Measurements from ENCODE around the gene GLS.
"Not testable (repeated sequence)": the region's sequence is repeated elsewhere in the genome, so short reads cannot be mapped to it uniquely, and the experiment has no call there.

The GLS gene

DNA sequence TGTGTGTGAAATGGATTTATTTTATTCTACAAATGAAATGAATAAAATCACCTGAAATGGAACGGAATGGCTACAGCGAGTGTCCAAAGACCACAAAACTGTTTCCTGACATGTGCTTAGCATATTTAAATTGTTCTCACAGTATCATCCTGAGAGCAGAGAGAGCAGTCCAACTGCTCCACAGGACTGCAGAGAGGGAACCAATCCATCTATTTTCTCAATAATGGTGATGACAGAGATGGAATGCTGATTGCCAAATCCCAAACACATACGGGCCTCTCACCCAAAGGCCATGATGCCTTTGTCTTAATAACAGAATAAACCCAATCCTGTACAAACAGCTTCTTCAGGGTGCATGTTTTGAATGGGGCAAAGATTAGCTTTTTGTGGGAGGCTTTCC is 92.2 kb downstream of the GLS start:
- no peak for DNase-seq (ENCODE audit: low spot score)

DNA sequence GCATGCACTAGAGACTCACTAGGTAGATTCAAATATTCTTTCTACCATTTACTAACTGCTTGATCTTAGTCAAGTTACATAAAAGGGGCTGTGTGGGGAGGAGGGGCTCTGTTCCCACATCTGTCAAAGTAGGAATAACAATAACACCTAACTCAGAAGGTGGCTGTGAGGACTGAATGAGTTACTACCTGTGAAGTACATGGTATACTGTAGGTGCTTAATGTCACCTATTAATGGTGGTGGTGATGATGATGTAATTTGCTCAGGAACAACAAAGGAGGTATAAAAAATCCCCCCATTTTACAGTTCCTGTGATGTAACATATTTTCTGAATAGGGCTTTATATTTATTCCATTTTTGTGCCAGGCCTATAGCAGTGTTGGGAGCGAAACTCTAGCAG is 92.6 kb downstream of the GLS start:
- no peak for DNase-seq (ENCODE audit: low spot score)

DNA sequence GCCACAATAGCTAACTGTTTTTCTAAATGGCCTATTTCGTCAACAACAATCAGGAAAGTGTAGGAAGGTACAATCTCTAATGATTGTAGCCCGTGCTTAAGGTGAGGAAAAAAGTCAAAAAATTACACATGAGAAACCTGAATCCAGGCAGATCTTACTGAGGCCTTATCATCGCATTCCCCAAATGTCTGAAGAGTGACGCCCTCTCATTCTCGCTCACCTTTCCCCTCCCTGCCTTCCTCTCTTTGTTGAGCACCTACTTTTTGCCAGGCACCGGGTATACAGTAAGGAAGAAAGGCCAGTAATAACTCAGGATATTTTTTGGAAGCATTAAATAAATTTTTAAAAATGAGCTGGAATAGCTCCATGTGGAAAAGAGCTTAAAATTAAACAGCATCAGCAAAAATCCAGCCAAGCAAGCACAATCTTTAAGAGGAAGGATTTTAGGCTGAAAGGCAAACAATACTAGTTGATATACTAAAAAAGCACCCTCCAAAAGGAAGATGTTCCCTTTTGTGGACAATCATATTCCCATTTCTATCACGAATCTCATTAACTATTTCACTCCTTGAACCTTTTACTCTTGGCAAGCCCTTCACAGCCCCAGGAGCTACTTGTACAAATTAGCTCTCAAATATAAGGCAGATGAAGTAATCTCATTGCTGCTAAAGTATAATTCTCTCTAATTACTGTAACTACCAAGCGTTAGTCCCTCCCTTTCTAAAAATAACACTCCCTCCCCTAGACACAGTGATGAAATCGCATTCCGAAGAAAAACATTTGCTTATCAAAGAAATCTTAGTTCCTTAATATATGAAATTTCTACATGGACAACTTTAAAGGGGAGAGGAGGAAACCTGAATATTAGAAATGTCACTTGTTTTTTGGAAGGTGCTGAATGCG is 93.4 kb downstream of the GLS start:
- no peak for DNase-seq (ENCODE audit: low spot score)

DNA sequence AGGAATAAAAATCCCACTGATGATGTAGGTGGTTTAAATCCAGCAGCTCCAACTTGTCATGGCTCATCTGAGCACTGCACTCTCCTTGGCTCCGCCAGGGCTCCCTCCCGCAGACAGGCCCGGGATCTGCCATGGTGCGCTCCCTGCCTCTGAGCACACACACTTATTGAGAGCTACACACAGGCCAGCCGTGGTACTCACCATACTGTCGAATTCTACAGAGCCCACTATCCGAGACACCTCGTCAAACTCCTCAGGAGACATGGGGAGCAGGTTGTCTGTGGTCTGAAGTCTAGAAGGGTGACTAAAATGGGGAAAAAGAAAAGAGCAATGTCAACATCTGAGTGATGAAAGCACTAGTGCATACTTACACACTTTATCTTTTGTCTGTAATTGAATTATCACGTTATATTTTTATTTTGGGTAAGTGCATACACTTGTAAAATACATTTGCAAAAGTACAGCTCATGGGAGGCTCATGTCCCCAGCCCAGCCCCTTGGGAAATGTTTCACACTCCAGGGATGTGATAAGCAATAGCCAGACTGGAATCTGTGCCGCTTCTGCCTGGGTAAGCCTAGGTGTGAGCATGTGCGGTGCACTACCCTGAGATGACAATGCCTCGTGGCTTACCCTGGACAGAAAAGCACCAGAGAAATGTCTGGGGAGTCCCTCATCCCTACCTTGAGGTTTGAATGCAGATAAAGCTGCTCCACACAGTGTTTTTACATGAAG is 94.2 kb downstream of the GLS start:
- no peak for DNase-seq (ENCODE audit: low spot score)

DNA sequence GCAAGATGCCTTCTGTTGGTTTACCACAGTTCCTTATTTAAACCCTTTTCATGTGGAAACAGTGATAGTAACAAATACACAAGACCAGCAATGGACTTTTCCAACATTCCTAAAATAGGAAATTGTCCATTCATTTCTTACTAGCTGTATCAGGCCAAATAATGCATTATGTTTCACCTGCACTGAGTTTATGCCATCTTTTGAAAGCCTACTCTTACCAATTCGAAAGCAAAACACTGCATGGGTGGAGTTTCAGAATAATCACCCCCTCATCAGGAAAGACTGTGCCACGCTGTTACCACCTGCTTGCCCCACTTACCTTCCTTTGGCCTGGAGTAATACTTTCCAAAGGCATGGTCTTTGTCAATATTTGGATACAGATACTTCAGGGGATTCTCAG is 95.9 kb downstream of the GLS start:
- no peak for DNase-seq (ENCODE audit: low spot score)

DNA sequence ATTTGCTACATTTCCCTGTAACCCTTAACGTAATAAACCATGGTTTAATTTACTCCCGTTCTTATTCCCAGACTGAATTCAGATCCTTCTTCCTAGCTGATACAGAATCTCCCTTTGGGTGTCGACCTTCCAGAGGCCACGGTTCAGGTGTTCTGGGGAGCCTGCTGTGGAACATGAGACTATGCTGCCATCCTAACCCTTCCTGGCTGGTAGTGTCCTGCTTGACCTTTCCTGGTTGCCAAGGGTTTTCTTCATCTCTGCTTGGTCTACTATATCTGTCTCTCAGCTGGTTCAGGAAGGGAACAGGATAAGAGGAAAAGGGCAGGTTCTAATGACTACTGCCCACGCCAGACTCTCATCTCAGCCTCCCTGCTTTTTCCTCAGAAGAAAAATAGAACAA is 96.9 kb downstream of the GLS start:
- DNase-seq (ENCODE audit: low spot score) = no peak

DNA sequence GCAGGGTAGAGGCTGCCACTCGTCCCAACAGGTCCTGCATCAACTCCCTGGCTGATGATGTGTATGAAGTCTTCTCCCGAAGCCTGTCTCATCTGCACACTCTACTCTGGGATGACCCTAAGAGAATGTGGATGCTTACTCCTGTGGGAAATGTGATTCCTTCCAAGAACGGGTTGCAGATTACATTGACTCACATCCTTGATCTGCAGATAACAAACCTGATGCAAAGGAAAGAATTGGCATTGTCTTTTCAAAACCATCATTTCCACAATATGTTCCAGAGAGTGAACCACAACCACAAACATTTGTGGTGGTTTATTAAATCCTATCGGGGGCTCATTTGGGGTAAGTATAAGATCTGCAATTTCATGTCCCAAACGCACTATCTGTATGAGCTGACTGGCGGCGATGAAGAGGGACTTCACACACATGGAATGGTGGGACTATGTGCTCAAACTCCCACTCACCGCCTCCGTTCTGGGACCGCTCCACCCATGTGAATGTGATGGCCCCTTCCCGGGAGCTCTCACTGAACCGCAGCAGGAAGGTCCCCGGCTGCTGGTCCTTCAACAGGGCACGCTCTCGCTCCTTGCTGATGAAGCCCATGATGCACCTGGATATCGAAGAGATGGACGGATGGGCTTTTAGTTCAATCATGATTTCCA is 97.9 kb downstream of the GLS start:
- DNase-seq (ENCODE audit: low spot score) = no peak

DNA sequence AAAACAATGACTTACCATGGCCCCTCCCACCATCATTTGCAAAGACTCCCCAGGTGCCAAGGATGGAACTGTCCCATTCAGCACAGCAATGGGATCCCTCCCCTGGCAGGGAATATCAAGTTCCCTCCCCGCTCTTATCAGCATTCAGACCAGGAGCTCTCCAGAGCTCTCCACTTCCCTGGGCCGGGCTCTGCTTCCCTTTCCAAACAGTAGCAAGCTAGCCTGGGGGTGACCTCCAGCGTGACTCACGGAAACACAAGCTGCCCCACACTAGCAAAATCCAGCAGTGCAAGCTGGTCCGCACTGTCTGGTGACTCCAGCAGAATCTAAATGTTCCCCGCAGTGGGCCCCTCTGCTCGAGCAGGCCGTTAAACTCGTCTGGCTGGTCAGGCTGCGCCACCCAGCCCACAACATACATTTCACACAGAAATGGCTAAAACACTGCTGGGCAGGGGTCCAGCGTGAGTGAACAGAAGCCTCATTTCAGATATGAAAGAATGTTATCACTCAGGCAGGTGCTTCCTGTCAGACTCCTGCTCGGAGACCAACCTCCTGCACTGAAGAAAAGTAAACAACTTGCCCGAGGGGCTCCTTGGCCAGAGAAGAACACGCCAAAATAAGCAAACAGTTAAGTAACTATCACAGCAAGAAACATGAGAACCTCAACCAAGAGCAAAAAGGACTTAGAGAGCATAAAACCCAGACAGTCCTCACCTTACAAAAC is 99.4 kb downstream of the GLS start:
- DNase-seq (ENCODE audit: low spot score) = no peak

DNA sequence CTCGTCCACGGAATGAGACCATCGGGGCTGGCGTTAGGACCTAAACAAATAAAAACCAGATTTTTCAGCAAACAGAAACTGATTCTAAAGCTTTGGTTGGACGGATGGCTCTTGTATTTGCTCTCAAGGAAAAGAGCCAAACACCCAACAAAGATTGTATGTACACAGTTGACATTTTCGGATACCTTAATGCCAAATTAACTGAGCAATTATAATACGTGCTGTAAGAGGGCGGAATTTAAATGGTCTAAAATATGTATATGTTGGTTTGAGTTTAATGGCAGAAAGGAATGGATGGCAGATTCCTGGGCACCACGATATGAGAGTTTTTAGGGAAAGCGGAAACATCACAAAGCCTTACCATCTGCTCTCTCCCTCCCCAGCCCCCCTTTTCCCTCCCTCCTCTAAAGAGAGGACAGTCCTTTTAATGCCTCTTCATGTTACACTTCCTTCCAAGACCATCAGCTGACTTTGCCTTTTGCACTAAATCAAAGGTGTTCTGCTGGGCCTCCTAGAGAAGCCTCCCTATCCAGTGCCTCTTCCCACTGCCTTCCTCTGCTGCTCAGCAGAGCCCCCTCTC is 100.1 kb downstream of the GLS start:
- no peak for DNase-seq (ENCODE audit: low spot score)

DNA sequence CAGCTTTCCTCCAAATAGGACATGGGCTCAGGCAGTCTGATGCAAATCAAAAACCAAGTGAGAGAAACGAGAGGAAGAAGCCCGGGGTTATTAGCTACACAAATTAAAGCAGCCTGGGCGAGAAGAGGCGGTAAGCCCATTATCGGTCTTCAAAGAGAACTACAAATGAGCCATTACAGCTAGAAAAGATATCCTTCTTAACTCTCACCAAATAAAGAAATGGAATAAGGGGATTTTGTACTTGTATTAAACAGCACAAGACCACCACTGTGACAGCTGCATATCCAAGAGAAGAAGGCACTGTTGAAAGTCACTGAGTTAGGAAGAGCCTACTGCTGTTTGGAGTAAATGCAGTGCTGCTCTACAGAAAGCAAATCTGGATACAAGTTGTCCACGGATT is 100.7 kb downstream of the GLS start:
- no peak for DNase-seq (ENCODE audit: low spot score)

DNA sequence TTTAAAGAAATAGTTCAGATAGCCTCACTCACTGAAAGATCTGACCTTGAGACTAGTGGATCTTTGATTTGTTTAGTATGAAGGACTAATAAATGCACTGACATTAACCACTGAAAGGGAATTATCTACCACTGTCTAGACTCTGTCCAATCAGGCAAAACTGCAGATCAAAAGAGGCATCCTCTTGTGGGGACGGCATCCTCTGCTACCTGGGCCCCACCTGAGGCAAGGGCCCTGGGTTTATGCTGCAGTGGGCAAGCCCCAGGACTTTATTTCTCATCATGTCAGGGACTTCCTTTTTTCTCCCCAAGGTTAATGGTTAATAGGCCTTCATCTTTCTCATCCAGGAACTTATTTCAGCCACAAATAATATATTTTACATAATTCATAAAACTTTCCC is 101.1 kb downstream of the GLS start:
- no peak for DNase-seq (ENCODE audit: low spot score)

DNA sequence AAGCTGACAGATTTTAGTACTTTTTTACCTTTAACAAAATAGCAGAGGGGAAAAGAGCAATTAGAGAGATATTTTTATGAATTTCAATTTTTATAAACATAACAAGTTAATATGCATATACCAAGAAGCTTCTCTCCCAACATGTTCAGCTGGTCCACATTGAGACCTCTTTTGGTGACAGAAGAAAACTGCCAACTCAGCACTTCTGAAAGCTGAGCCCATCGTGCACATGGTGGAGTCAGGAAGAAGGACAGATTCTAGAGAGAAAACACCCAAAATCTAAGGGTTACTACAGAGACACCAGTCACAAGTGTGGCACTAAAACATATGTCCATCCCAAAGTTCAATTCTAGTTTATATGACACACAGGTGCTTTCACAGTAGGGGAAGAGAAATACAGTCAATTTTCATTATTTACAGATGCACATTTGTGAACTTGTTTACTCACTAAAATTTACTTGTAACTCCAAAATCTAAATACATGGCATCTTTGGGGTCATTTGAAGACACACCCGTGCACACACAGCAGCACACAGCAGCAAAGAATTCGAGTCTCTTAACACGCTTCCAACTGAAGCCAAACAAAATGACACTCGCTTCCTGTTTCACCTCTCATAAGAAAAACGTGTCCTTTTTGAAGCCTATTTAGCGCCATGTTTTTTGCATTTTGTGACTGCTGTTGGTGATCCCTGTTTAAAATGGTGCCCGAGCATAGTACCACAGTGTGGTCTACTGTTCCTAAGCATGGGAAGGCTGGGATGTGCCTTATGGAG is 101.8 kb downstream of the GLS start:
- no peak for DNase-seq (ENCODE audit: low spot score)

DNA sequence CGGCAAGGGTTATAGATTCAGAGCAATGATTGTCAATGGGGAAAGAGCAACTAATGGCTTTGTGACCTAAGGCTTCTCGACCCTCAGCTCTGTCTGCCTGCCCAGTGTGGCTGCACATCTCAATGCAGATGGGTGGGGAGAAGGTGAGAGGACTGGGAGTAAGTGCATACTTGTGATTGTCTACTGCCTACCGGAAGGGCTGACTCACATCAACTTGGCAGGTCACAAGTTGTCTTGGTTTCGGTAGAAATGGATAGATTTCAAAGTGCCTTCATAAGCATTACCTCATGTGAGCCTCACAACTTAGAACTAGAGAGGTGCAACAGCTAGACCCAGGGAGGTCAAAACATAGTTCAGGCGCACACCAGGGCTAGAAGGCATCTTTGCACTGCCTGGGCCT is 104.0 kb downstream of the GLS start:
- no peak for DNase-seq (ENCODE audit: low spot score)

DNA sequence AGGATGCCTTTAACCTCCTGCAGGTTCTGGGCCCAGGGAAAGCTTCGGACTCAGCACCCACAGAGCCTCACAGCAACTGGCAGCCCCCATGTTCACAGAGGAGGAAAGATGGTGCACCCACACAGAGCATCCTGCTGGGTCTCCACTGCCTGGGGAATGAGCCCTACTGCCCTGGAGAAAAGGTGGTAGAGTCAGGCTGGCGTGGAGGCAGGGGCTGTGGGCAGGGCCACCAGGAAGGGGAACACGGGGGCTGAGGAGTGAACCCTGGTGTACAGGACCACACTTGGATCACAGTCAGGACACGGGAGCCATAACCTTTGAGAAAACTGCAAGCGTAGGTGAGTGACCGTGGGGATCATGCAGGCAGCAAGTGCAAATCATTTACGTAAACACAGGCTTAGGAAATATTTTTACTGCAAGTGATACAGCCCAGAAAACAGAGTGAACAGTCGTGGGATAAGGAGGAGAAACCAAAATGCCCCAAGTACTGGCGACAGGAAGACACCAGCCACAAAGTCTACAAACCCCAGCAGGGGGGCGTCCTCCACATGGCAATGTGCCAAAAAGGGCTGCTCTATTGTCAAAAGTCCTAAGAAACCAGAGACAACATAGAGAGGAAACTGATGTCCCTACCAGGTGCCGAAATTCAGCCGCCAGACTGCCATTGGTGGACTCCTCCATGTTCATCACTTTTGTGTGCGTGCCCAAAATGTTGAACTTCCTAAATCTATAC is 105.8 kb downstream of the GLS start:
- DNase-seq (ENCODE audit: low spot score) = no peak

DNA sequence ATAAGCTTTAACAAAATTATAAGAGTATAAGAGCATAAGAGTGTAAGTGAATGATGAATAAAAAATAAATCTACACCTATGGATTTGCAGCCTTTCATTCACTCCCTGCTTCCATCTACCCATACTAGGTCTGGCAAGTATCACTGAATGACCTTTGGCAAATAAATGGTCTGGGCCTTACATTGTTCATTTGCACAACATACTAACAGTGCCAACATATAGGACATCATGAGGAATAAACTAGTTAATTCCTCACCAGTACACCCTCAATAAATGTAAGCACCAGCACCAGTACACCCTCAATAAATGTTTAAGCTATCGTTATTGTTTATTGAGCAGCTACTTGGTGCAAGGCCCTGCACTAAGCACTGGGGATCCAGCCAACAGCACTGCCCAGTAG is 106.5 kb downstream of the GLS start:
- no peak for DNase-seq (ENCODE audit: low spot score)

DNA sequence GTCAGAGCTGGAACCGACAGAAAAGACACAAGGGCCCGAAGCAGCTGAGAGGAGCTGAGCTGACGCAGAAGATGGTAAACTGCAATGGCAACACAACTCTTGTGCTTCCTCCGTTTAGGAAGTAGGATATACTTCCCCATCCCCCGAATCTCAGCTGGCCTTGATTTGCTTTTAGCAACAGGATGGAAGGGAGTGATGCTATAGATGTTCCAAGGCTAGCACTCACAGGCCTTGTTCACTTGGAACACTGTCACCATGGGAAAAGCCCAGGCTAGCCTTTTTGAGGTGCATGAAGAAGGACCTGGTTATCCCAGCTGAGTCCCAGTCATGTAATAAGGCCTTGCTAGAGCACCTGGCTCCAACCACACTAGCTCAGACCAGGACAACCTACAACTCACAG is 107.3 kb downstream of the GLS start:
- no peak for DNase-seq (ENCODE audit: low spot score)

DNA sequence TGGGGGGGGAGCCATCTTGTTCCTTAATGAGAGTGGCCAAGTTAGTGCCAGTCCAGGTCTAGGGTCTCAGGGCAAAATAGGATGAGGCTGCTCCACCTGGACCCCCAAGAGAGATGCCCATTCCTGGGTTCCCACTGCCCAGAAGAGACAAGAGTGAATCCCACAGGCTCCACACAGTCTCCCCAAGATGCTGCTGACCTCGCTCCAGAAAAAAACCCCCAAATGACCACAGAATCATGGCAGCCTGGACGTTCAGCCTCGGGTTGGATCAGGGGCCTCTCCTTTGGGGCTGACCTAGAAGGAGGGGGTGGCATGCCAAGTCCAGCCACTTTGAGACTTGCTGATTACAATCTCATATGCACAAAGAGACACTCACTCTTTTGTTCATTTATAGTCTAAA is 108.3 kb downstream of the GLS start:
- DNase-seq (ENCODE audit: low spot score) = no peak

DNA sequence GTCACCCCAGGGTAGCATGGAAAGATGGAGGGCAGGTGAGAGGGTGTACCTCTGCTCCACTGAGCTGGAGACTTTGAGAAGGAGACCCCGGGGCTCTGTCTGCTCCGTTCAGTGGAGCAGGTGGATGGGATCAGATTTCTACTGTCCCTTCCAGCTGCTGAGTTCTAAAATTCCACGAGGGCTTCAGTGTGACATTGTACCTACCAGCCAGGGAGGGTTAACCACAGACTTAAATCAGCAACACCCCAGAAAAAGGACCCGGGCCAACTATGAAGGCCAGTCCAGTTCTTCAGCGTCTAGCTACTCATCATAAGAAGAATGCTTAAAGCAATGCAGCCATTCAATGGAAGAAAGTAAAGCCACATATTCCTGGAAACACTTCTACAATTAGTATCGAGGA is 109.5 kb downstream of the GLS start:
- DNase-seq (ENCODE audit: low spot score) = no peak

DNA sequence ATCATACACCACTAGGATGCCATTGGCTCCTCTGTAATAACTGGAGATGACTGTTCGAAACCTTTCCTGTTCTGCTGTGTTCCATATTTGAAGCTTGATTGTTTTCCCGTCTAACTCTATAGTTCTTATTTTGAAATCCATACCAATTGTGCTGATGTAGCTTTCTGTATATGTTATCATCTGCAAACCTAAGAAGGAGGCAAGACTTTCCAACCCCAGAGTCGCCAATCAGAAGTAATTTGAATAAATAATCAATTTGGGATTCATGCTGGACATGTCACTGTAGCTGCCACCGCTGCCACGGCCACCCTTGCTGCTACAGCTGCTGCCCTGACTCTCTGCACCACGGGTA is 112.6 kb downstream of the GLS start:
- DNase-seq (ENCODE audit: low spot score) = no peak

DNA sequence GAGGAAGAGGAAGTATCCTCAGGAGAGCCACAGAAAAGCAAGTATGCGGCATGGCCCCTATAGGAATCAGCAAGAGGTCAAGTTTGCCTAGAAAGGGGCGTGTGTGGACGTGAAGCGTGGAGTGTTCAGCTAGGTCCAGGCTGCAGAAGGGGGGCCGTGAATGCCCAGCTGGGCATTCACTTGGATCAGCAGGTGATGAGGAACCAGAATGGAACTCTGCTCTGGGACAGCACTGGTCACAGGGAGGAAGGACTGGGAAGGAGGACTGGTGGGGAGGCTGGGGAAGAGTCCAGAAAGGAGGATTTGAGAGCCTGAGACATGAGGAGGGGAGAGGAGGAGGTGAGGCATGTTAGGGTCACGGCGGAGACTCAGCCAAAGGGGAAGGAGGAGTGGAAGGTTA is 113.5 kb downstream of the GLS start:
- no peak for DNase-seq (ENCODE audit: low spot score)

DNA sequence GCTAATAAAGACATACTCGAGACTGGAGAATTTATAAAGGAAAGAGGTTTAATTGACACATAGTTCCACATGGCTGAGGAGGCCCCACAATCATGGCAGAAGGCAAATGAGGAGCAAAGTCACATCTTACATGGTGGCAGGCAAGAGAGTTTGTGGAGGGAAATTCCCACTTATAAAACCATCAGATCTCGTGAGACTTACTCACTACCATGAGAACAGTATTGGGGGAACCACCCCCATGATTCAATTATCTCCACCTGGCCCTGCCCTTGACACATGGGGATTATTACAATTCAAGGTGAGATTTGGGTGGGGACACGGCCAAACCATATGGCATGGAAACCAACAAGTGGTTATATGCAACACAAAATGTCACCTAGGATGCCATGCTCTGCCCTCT is 114.7 kb downstream of the GLS start:
- not testable (repeated sequence) for DNase-seq (ENCODE audit: low spot score)

Data from RKO (cell line).